ENCODE measurements around the gene TMEM167A. TPM values are rescaled to one million over a fixed set of nuclear protein-coding genes. Genes with fewer than 3 reads are reported as not detected.

Gene TMEM167A
- total RNA-seq, 1 experiment from 2014 or later: 139 TPM

- no peak overlapping the region for H4K91ac ChIP-seq (ENCODE audit: insufficient read length, low read depth, low read length)
- no peak overlapping the region for H3K56ac ChIP-seq (ENCODE audit: insufficient read length, low read depth, low read length)
- no peaks in the 10 kb centered on the region for H4K20me1 ChIP-seq (ENCODE audit: control insufficient read depth, insufficient read depth, insufficient read length)
- no peak overlapping the region for H2BK15ac ChIP-seq (ENCODE audit: low read depth, low read length)
- H3K23me2 ChIP-seq (ENCODE audit: insufficient read length, low read depth, low read length, poor library complexity, severe bottlenecking): no peaks in the 10 kb centered on the region
- TF ChIP-seq, protein P1, sequence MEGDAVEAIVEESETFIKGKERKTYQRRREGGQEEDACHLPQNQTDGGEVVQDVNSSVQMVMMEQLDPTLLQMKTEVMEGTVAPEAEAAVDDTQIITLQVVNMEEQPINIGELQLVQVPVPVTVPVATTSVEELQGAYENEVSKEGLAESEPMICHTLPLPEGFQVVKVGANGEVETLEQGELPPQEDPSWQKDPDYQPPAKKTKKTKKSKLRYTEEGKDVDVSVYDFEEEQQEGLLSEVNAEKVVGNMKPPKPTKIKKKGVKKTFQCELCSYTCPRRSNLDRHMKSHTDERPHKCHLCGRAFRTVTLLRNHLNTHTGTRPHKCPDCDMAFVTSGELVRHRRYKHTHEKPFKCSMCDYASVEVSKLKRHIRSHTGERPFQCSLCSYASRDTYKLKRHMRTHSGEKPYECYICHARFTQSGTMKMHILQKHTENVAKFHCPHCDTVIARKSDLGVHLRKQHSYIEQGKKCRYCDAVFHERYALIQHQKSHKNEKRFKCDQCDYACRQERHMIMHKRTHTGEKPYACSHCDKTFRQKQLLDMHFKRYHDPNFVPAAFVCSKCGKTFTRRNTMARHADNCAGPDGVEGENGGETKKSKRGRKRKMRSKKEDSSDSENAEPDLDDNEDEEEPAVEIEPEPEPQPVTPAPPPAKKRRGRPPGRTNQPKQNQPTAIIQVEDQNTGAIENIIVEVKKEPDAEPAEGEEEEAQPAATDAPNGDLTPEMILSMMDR (conservative IDR thresholded peaks at IDR 0.05): no peak
- no peak overlapping the region for H3K4me2 ChIP-seq (ENCODE audit: insufficient read depth, insufficient read length, low read length)
- no peak overlapping the region for H2BK120ac ChIP-seq (ENCODE audit: low read depth, low read length, poor library complexity, severe bottlenecking)
- Mint-ChIP-seq H3K4me1 (peaks cover 23% of the 10 kb centered on the region in 2 experiments), H3K27ac (no peak overlapping the region), H3K4me3 (no peak overlapping the region; a peak in 1 of 5 replicates), H3K27me3 (ENCODE audit: low read depth) (no peaks in the 10 kb centered on the region), H3K9me3 (peaks cover 0 to 4% of the 10 kb centered on the region in 2 experiments; a peak in 2 of 5 replicates), H3K36me3 (ENCODE audit: insufficient read depth in 1 of 3, low read depth in 3 of 3) (peaks cover 0 to 11% (median 0%) of the 10 kb centered on the region in 3 experiments; a peak in 1 of 7 replicates)
- H3K14ac ChIP-seq (ENCODE audit: insufficient read depth, low read length): no peak overlapping the region
- no peak overlapping the region for H2AFZ ChIP-seq (ENCODE audit: low read length)
- H2AK5ac ChIP-seq (ENCODE audit: insufficient read length, low read length): no peak overlapping the region
- no peak overlapping the region for H4K8ac ChIP-seq (replicated peaks; ENCODE audit: insufficient read length, low read depth, low read length)
- H3K27ac ChIP-seq (ENCODE audit: insufficient read length, low read depth, low read length): no peak overlapping the region
- H3K27me3 ChIP-seq (ENCODE audit: insufficient read depth, low read length): no peaks in the 10 kb centered on the region
- no peak overlapping the region for H3K9ac ChIP-seq (ENCODE audit: extremely low read depth, insufficient read length, low read length)
- no peak overlapping the region for H3K23ac ChIP-seq (ENCODE audit: insufficient read length, low read depth, low read length)
- no peak overlapping the region for H4K5ac ChIP-seq (ENCODE audit: insufficient read length, low read depth, low read length)
- no peak overlapping the region for H2BK5ac ChIP-seq (ENCODE audit: insufficient read length, low read length)
- H3K79me2 ChIP-seq (ENCODE audit: insufficient read depth, low read length): no peaks in the 10 kb centered on the region
- H2BK20ac ChIP-seq (ENCODE audit: low read depth, low read length, poor library complexity, severe bottlenecking): no peak overlapping the region
- no peak overlapping the region for H2BK12ac ChIP-seq (ENCODE audit: insufficient read length, low read depth, low read length)
- DNase-seq: no peak
- H3K18ac ChIP-seq (ENCODE audit: insufficient read length, low read depth, low read length): no peak overlapping the region
- H3T11ph ChIP-seq (ENCODE audit: low read length): no peak overlapping the region
- H3K4ac ChIP-seq (ENCODE audit: low read depth, low read length): no peak overlapping the region
- no peaks in the 10 kb centered on the region for H3K79me1 ChIP-seq (ENCODE audit: insufficient read depth, low read depth, low read length, poor library complexity, severe bottlenecking)
- H3K9me3 ChIP-seq (ENCODE audit: control insufficient read depth, low read depth, low read length): no peaks in the 10 kb centered on the region
- no peaks in the 10 kb centered on the region; the same call in 1 of the 2 replicates for H3K4me1 ChIP-seq (ENCODE audit: insufficient read depth, low read length)
- WGBS (ENCODE audit: extremely low coverage, insufficient read length, low lambda C conversion rate): no CpG with 5 or more reads among the region's 1 CpG
Measured at GRCh38 chr5:83009408-83009807, 67.8 kb downstream of the TMEM167A start.
